HCT116 (cell line): ENCODE data around the gene ZNF628. TPM values are rescaled to one million over a fixed set of nuclear protein-coding genes. Genes with fewer than 3 reads are reported as not detected.

ENCODE experiments used
- ATAC-seq: fragments of 200-7000 bp; cut with Tn5 transposase; 2 replicates; pipeline ENCODE4 v1.9.1; 2020; ENCODE audit warnings: mild to moderate bottlenecking, moderate library complexity
- BruUV-seq: library from RNA; stranded (reverse); fragments of 400-500 nt; replicated peaks from 2 replicates; lab custom pipeline; 2021; lab: Mats Ljungman, UMichigan
- CTCF ChIA-PET: fragments of 300-600 bp; sonication (Branson Sonifier 250); formaldehyde crosslinking; loops from one replicate; lab custom pipeline; 2021; ENCODE audit warnings: antibody characterized with exemption; lab: Charles Lee
- POLR2A ChIA-PET: fragments of 300-600, 350-600 bp; sonication (Branson Sonifier 250); formaldehyde crosslinking; loops from one replicate; lab custom pipeline; 2021; ENCODE audit warnings: antibody characterized with exemption; lab: Charles Lee
- RAD21 ChIA-PET, 2 experiments: fragments of 300-600 bp; sonication (Branson Sonifier 250); formaldehyde crosslinking; loops; one replicate each; lab custom pipeline; 2023; ENCODE audit warnings: low total read pairs in 2 of 2; ENCODE audit not compliant: uncharacterized antibody in 2 of 2, unreplicated experiment in 2 of 2, low non-redundant PET in 1 of 2; lab: Charles Lee
- DNase-seq: peaks from one replicate; pipeline ENCODE4 v3.0.0-alpha.2; 2010; ENCODE audit warnings: low read depth, low spot score
- H2AFZ ChIP-seq: fragments of 200-600 bp; shearing (Covaris generic), sonication (generic); 2 replicates; pipeline ENCODE4 v1.6.1; 2017; ENCODE audit warnings: low read depth, mixed run types, mixed read lengths, antibody characterized with exemption, low read length; ENCODE audit not compliant: poor library complexity, severe bottlenecking
- H3K27ac ChIP-seq: 2 replicates; pipeline ENCODE4 v1.5.1; 2012; ENCODE audit warnings: low read depth, low read length
- H3K27me3 ChIP-seq: fragments of 200-600 bp; sonication (generic); 2 replicates; pipeline ENCODE4 v1.6.1; 2016; ENCODE audit warnings: mixed run types, low read length, mixed read lengths; ENCODE audit not compliant: insufficient read depth
- H3K36me3 ChIP-seq, 2 experiments: fragments of 200-500 bp in 1 of 2; fragments of 200-600 bp in 1 of 2; sonication (Bioruptor generic) in 1 of 2; sonication (generic) in 1 of 2; 2 replicates each; pipeline versions ENCODE4 v1.5.1 to v1.6.1; 2014 to 2016; ENCODE audit warnings: low read length in 2 of 2, inconsistent platforms in 1 of 2, mixed read lengths in 1 of 2, mixed run types in 1 of 2; ENCODE audit not compliant: insufficient read depth in 2 of 2, control insufficient read depth in 1 of 2
- H3K4me1 ChIP-seq, 2 experiments: fragments of 200-600 bp in 1 of 2; sonication (generic) in 1 of 2; 2 replicates each; pipeline versions ENCODE4 v1.5.1 to v1.6.1; 2012 to 2017; ENCODE audit warnings: low read length in 2 of 2, inconsistent platforms in 1 of 2, mild to moderate bottlenecking in 1 of 2, mixed read lengths in 1 of 2, mixed run types in 1 of 2, moderate library complexity in 1 of 2; ENCODE audit not compliant: insufficient read depth in 2 of 2, control insufficient read depth in 1 of 2
- H3K4me2 ChIP-seq: fragments of 200-600 bp; sonication (generic); 2 replicates; pipeline ENCODE4 v1.6.1; 2017; ENCODE audit warnings: mixed run types, low read length, mixed read lengths
- H3K4me3 ChIP-seq, 2 experiments: fragments of 200-600 bp in 1 of 2; sonication (generic) in 1 of 2; replicated peaks in 1 of 2; 2 replicates each; pipeline ENCODE4 v1.5.1; 2011 to 2016; ENCODE audit warnings: low read length in 2 of 2, control low read depth in 1 of 2, low read depth in 1 of 2, mild to moderate bottlenecking in 1 of 2, mixed read lengths in 1 of 2, mixed run types in 1 of 2
- H3K79me2 ChIP-seq: fragments of 200-600 bp; sonication (generic); 2 replicates; pipeline ENCODE4 v1.6.1; 2017; ENCODE audit warnings: mild to moderate bottlenecking, mixed run types, low read length, moderate library complexity, mixed read lengths; ENCODE audit not compliant: insufficient read depth
- H3K9ac ChIP-seq: fragments of 200-600 bp; sonication (generic); 2 replicates; pipeline ENCODE4 v1.6.1; 2016; ENCODE audit warnings: low read length, mixed read lengths
- H3K9me2 ChIP-seq: fragments of 200-600 bp; sonication (generic), shearing (Covaris generic); 2 replicates; pipeline ENCODE4 v1.6.1; 2017; ENCODE audit warnings: mixed run types, mild to moderate bottlenecking, moderate library complexity; ENCODE audit not compliant: insufficient read depth
- H3K9me3 ChIP-seq, 2 experiments: fragments of 200-500 bp in 1 of 2; fragments of 200-600 bp in 1 of 2; sonication (Bioruptor generic) in 1 of 2; sonication (generic) in 1 of 2; 2 replicates each; pipeline ENCODE4 v1.6.1; 2014 to 2017; ENCODE audit warnings: low read length in 2 of 2, mixed read lengths in 2 of 2, inconsistent platforms in 1 of 2, low read depth in 1 of 2, mild to moderate bottlenecking in 1 of 2, mixed run types in 1 of 2, moderate library complexity in 1 of 2; ENCODE audit not compliant: control insufficient read depth in 1 of 2, insufficient read depth in 1 of 2
- H4K20me1 ChIP-seq: fragments of 200-600 bp; sonication (generic), shearing (Covaris generic); 2 replicates; pipeline ENCODE4 v1.6.1; 2017; ENCODE audit warnings: mixed run types, mild to moderate bottlenecking, moderate library complexity; ENCODE audit not compliant: insufficient read depth
- EZH2 ChIP-seq: fragments of 200-600 bp; sonication (generic); IDR thresholded peaks from 2 replicates; pipeline ENCODE4 v1.6.1; 2017; ENCODE audit warnings: antibody characterized with exemption, mixed run types
- FOSL1 ChIP-seq: IDR thresholded peaks from 2 replicates; pipeline ENCODE4 v1.6.1; 2012; ENCODE audit warnings: low read depth
- RAD21 ChIP-seq: IDR thresholded peaks from 2 replicates; pipeline ENCODE4 v1.6.1; 2012; ENCODE audit warnings: low read depth, mild to moderate bottlenecking
- SP1 ChIP-seq: IDR thresholded peaks from 2 replicates; pipeline ENCODE4 v1.6.1; 2012; ENCODE audit warnings: low read depth
- TCF7L2 ChIP-seq: IDR thresholded peaks from 2 replicates; pipeline ENCODE4 v1.7.0; 2011; ENCODE audit warnings: borderline replicate concordance, inconsistent platforms; ENCODE audit not compliant: insufficient read depth, insufficient read length; ENCODE audit errors: extremely low read depth
- ZNF274 ChIP-seq: fragments of 200-500 bp; sonication (Bioruptor generic); IDR thresholded peaks from 2 replicates; pipeline ENCODE4 v1.6.1; 2014; ENCODE audit warnings: mild to moderate bottlenecking, low read depth, low read length, inconsistent platforms
- intact Hi-C: fragments of 100-400 bp; cut with micrococcal nuclease; formaldehyde crosslinking; loops from 2 replicates; pipeline ENCODE4 v1.10.0; 2022
- total RNA-seq: library from RNA; stranded (reverse); gene quantifications from one replicate; pipeline ENCODE4 v1.2.1, GENCODE V29; 2021; ENCODE audit not compliant: unreplicated experiment
- TF ChIP-seq, protein P1 (sequence below): IDR thresholded peaks from 2 replicates; pipeline ENCODE4 v1.6.1; 2012; ENCODE audit warnings: low read depth

ZNF628 gene
- total RNA-seq, 1 experiment from 2014 or later: 14.9 TPM

DNA sequence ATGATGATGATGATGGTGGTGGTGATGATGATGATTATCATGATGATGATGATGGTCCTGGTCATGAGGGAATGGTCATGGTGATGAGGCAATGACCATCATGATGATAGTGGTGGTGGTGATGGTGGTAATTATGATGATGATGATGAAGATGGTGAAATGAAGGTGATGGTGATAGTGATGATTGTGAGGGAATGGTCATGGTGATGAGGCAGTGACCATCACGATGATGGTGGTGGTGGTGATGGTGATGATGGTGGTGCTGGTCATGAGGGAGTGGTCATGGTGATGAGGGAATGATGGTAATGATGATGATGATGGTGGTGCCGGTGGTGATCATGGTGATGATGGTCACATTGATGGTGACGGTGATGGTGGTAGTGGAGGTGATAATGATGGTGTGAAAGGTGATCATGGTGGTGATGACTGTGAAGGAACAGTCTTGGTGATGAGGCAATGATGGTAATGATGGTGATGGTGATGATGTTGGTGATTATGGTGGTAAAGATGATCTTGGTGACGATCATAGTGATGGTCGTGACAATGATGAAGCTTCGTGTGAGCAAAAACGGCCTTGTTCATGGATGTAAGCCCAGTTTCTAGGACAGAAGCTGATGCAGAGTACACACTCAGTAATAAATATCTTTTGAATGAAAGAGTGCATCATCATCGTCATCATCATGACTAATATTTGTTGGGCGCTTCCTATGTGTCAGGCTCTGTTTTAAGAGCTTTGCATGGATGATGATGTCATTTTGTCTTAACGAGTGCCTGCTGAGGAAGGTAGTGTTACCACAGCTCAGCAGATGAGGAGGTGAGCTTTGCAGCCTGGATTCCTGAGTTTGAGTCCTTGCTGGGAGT lies 43.3 kb downstream of the ZNF628 start:
- Histone ChIP-seq H2AFZ (no peak overlapping the region), H3K27me3 (no peaks in the 10 kb centered on the region), H3K9me2 (no peaks in the 10 kb centered on the region), H3K4me2 (no peak overlapping the region), H3K27ac (no peak overlapping the region), H3K9me3 (no peaks in the 10 kb centered on the region), H3K36me3 (no peaks in the 10 kb centered on the region), H3K79me2 (no peaks in the 10 kb centered on the region), H3K9ac (no peak overlapping the region), H4K20me1 (no peaks in the 10 kb centered on the region), H3K4me3 (no peak overlapping the region), H3K4me1 (peaks cover 4 to 8% of the 10 kb centered on the region in 2 experiments; a peak in 3 of 4 replicates)
- ChIA-PET CTCF (no interaction called here), POLR2A (no interaction called here), RAD21 (no interaction called here)
- no peak for TF ChIP-seq TCF7L2
- TF ChIP-seq, protein P1, sequence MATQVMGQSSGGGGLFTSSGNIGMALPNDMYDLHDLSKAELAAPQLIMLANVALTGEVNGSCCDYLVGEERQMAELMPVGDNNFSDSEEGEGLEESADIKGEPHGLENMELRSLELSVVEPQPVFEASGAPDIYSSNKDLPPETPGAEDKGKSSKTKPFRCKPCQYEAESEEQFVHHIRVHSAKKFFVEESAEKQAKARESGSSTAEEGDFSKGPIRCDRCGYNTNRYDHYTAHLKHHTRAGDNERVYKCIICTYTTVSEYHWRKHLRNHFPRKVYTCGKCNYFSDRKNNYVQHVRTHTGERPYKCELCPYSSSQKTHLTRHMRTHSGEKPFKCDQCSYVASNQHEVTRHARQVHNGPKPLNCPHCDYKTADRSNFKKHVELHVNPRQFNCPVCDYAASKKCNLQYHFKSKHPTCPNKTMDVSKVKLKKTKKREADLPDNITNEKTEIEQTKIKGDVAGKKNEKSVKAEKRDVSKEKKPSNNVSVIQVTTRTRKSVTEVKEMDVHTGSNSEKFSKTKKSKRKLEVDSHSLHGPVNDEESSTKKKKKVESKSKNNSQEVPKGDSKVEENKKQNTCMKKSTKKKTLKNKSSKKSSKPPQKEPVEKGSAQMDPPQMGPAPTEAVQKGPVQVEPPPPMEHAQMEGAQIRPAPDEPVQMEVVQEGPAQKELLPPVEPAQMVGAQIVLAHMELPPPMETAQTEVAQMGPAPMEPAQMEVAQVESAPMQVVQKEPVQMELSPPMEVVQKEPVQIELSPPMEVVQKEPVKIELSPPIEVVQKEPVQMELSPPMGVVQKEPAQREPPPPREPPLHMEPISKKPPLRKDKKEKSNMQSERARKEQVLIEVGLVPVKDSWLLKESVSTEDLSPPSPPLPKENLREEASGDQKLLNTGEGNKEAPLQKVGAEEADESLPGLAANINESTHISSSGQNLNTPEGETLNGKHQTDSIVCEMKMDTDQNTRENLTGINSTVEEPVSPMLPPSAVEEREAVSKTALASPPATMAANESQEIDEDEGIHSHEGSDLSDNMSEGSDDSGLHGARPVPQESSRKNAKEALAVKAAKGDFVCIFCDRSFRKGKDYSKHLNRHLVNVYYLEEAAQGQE: no peak
- TF ChIP-seq ZNF274: no peak
- TF ChIP-seq SP1: no peak
- TF ChIP-seq FOSL1: no peak
- TF ChIP-seq RAD21: no peak
- TF ChIP-seq EZH2: no peak
- intact Hi-C loops: no loop called here
- DNase-seq (no peak), ATAC-seq (no peak)
- no TSS peak for BruUV-seq
